Upper lobe of left lung (tissue), 4 donors: ENCODE data around the gene YPEL1.

Source experiments
- EP300 ChIP-seq, 4 donors: sonication (generic); formaldehyde crosslinking; IDR thresholded peaks; one replicate each; pipeline ENCODE4 v1.5.1; 2017; ENCODE audit warnings: antibody characterized with exemption in 4 of 4, control low read depth in 2 of 4
- POLR2A ChIP-seq, 4 donors: fragments of 450-650 bp; IDR thresholded peaks; one replicate each; pipeline ENCODE4 v1.5.1; 2016 to 2017; ENCODE audit warnings: antibody characterized with exemption in 4 of 4, mild to moderate bottlenecking in 2 of 4
- POLR2AphosphoS5 ChIP-seq, 2 donors: sonication (generic); formaldehyde crosslinking; IDR thresholded peaks; one replicate each; pipeline ENCODE4 v1.5.1; 2017; ENCODE audit warnings: antibody characterized with exemption in 2 of 2
- TF ChIP-seq, protein P1 (sequence below), 6 experiments: fragments of 450-650 bp in 4 of 6; fragments of 200-600 bp in 2 of 6; sonication (generic) in 2 of 6; IDR thresholded peaks; one replicate each; pipeline ENCODE4 v1.5.1; 2016 to 2019; ENCODE audit warnings: antibody characterized with exemption in 6 of 6

DNA sequence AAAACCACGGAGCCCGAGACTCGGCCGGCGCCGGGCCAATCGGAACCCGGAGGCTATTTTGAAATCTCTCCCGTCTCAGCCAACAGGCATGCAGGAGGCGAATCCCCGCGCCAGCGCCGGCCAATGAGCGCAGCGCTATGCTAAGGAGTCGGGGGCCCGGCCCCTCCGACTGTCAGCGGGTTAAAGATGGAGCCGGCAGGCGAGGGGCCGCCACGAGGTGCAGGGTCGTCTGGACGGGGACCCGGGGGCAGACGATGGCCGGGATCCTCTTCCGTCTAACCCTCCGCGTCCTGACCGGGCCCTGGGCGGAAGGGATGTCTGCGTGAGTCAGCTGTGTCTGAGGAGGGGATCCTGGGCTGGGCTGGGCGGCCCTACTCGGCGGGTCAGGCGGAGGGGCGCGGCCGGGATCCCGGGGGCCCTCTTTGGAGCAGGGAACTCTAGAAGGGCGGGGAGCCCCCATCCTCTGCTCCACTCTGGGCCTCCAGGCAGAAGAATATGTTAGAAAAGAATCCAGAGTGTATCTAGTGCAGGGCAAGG is 83.5 kb downstream of the YPEL1 start:
- TF ChIP-seq POLR2A (IDR thresholded peaks at IDR 0.05) (no peak), EP300 (IDR thresholded peaks at IDR 0.05) (no peak), POLR2AphosphoS5 (IDR thresholded peaks at IDR 0.05) (no peak)
- TF ChIP-seq, protein P1, sequence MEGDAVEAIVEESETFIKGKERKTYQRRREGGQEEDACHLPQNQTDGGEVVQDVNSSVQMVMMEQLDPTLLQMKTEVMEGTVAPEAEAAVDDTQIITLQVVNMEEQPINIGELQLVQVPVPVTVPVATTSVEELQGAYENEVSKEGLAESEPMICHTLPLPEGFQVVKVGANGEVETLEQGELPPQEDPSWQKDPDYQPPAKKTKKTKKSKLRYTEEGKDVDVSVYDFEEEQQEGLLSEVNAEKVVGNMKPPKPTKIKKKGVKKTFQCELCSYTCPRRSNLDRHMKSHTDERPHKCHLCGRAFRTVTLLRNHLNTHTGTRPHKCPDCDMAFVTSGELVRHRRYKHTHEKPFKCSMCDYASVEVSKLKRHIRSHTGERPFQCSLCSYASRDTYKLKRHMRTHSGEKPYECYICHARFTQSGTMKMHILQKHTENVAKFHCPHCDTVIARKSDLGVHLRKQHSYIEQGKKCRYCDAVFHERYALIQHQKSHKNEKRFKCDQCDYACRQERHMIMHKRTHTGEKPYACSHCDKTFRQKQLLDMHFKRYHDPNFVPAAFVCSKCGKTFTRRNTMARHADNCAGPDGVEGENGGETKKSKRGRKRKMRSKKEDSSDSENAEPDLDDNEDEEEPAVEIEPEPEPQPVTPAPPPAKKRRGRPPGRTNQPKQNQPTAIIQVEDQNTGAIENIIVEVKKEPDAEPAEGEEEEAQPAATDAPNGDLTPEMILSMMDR (IDR thresholded peaks at IDR 0.05): no peak
